GM12892 (cell line): ENCODE data around the gene CCDC142. TPM values are rescaled to one million over a fixed set of nuclear protein-coding genes. Genes with fewer than 3 reads are reported as not detected.
A peak's percentile ranks its signal among the peaks of the same experiment; 100 is the strongest.

ENCODE experiments used
- DNase-seq: peaks from one replicate; pipeline ENCODE4 v3.0.0; 2011; ENCODE audit not compliant: insufficient read length
- FAIRE-seq: peaks from 2 replicates; lab custom pipeline; 2011; peaks lifted over from hg19 to GRCh38; lab: Jason Lieb, UNC
- POLR2A ChIP-seq: IDR thresholded peaks from 2 replicates; pipeline ENCODE4 v1.6.1; 2011; ENCODE audit warnings: low read depth, low read length, control low read depth
- POLR2AphosphoS5 ChIP-seq: IDR thresholded peaks from 2 replicates; pipeline ENCODE4 v1.6.1; 2011; ENCODE audit warnings: low read depth, low read length, control low read depth
- TAF1 ChIP-seq: IDR thresholded peaks from 2 replicates; pipeline ENCODE4 v1.6.1; 2011; ENCODE audit warnings: low read depth, mild to moderate bottlenecking, control low read depth, low read length, borderline replicate concordance
- polyA plus RNA-seq: library from polyadenylated mRNA; unstranded; fragments of >200 nt; gene quantifications from one replicate; pipeline ENCODE4 v1.2.1, GENCODE V29; 2012; ENCODE audit warnings: missing spikeins, inconsistent platforms; ENCODE audit not compliant: missing spikeins

The CCDC142 gene
- 7.3 TPM for polyA plus RNA-seq

- FAIRE-seq, result peak; percentile 95
These were observed at the start of gene CCDC142, which contains the start of gene TTC31 for GRCh38 chr2:74482801-74483674. Gene CCDC142 (minus strand): TSS chr2:74482998. CDS start chr2:74482837, 161 bp downstream. Gene TTC31 (plus strand): TSS chr2:74483081. CDS start chr2:74483096, 15 bp downstream.

GRCh38 chr2:74532222-74532621, 49.4 kb upstream of the CCDC142 start:
- no peak for TF ChIP-seq POLR2A
- TF ChIP-seq TAF1, result no peak
- TF ChIP-seq POLR2AphosphoS5, result no peak
- DNase-seq (no peak), FAIRE-seq (no peak)

More at GRCh38 chr2:74482801-74483674, at the start of gene CCDC142, which contains the start of gene TTC31:
- no peak; the same call in none of the 2 replicates for TF ChIP-seq POLR2AphosphoS5
- TF ChIP-seq TAF1, result peak; percentile 64; the same call in 1 of the 2 replicates
- TF ChIP-seq POLR2A, result peak; percentile 71
- DNase-seq, result peak; percentile 91

- TF ChIP-seq POLR2A, result no peak
- TF ChIP-seq TAF1, result no peak
- TF ChIP-seq POLR2AphosphoS5, result no peak
- FAIRE-seq, result no peak
These were observed 48.9 kb upstream of the CCDC142 start for GRCh38 chr2:74531666-74532065.

GRCh38 chr2:74530239-74531187, 47.7 kb upstream of the CCDC142 start:
- no peak for DNase-seq
- FAIRE-seq, result peak; percentile 92
- TF ChIP-seq POLR2A (peak; percentile 68), POLR2AphosphoS5 (peak; percentile 52; the same call in 1 of the 2 replicates), TAF1 (peak; percentile 57)

More at GRCh38 chr2:74531666-74532065, 48.9 kb upstream of the CCDC142 start:
- DNase-seq, result no peak

DNA sequence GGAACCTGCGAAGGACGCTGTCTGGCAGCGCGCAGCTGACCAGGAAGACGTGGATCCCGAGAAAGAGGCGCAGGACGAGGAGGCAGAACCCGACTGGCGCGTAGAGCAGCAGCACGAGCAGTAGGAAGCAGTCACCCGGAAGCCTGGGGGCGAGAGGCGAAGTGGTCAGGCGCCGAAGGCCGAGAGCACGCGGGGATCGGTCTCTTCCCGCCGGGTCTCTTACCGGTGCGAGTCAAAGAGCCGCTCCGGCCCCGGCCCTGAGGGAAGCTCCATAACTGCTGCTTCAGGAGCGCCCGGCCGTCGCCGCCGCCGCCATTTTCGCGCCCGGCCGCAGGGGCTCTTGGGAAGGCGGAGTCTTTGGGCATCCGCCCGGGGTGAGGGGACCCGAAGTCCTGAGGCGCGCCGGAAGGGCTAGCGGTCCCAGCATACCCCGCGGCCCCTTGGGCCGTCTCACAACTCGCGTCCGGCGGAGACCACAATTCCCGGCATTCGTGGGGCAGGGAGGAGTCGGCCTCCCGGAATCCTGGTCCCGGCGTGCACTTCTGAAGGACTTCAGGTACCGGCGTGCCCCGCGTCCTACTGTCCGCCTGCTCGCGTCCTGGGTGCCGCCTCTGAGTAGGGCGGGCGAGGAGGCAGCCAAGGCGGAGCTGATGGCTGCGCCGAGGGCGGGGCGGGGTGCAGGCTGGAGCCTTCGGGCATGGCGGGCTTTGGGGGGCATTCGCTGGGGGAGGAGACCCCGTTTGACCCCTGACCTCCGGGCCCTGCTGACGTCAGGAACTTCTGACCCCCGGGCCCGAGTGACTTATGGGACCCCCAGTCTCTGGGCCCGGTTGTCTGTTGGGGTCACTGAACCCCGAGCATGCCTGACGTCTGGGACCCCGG, 46.8 kb upstream of the CCDC142 start, which contains the start of the genes AUP1 and HTRA2:
TSS of gene AUP1 (minus strand) at position 350 of the 882 bp plus-strand sequence. CDS start at position 273, 77 bp downstream.
TSS of gene HTRA2 (plus strand) at position 577 of the 882 bp plus-strand sequence. CDS start at position 651, 74 bp downstream.
- TF ChIP-seq TAF1 (peak; percentile 95), POLR2A (peak; percentile 91), POLR2AphosphoS5 (peak; percentile 75; the same call in 1 of the 2 replicates)
- peak; percentile 99 for DNase-seq
- peak; percentile 93 for FAIRE-seq

- TF ChIP-seq TAF1 (no peak), POLR2AphosphoS5 (no peak), POLR2A (no peak)
- no peak for FAIRE-seq
- DNase-seq, result no peak
These were observed 46.0 kb upstream of the CCDC142 start for GRCh38 chr2:74528600-74529356.

- no peak for TF ChIP-seq TAF1
- peak; percentile 19; the same call in 1 of the 2 replicates for TF ChIP-seq POLR2AphosphoS5
- no peak for FAIRE-seq
- no peak for DNase-seq
These were observed 44.9 kb upstream of the CCDC142 start for GRCh38 chr2:74527741-74528140.

- DNase-seq, result no peak
- TF ChIP-seq TAF1 (no peak), POLR2A (no peak; the same call in 1 of the 2 replicates), POLR2AphosphoS5 (no peak)
- no peak for FAIRE-seq
These were observed 43.9 kb upstream of the CCDC142 start for GRCh38 chr2:74526649-74527230.
